Omental fat pad (tissue), 4 donors: Measurements from ENCODE around the gene TLK2. TPM values are rescaled to one million over a fixed set of nuclear protein-coding genes. Genes with fewer than 3 reads are reported as not detected.

Source experiments
- ATAC-seq: fragments of 150-250 bp; one replicate; pipeline ENCODE4 v1.9.1; 2016; ENCODE audit warnings: mild to moderate bottlenecking, moderate library complexity; ENCODE audit not compliant: low FRiP score
- DNase-seq: peaks from one replicate; pipeline ENCODE4 v3.0.0-alpha.2; 2019; ENCODE audit warnings: low spot score
- total RNA-seq, 4 donors: library from RNA; depleted of rRNA; stranded (reverse); fragments of >200 nt; gene quantifications; one replicate each; pipeline ENCODE4 v1.1.0, GENCODE V29; 2016
- TF ChIP-seq, protein P1 (sequence below), 3 donors: fragments of 450-650 bp; IDR thresholded peaks; one replicate each; pipeline ENCODE4 v1.5.1; 2016 to 2017; ENCODE audit warnings: antibody characterized with exemption in 3 of 3, mild to moderate bottlenecking in 3 of 3, moderate library complexity in 2 of 3

TLK2 gene
- total RNA-seq, 4 donors from 2014 or later, result 28.2 to 40.2 (median 35.1) TPM

DNA sequence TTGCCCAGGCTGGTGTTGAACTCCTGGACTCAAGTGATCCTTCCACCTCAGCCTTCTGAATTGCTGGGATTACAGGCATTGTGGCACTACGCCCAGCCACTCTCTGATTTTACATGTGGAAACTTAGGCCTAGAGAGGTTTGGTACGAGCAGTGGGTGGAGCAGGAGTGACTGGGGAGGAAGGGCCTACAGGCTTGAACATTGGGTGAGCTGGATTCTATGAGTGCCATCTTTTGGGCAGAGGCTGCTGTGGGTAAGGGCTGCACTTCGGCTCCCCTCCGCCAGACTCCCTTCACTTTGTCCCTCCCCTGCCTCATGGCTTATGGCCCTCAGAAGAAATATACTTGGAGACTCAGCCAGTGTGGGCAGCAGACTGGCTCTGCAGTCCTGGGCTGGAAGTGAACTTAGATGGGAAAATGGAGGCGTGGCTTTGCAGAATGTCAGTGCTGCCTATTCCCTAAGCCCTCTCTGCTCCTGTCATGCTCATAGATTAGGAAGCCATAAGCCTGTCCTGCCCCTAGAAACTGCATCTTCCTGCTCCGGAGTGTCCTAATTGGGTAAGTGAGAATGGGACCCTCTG lies 139.4 kb downstream of the TLK2 start:
- ATAC-seq, result no peak
- TF ChIP-seq, protein P1, sequence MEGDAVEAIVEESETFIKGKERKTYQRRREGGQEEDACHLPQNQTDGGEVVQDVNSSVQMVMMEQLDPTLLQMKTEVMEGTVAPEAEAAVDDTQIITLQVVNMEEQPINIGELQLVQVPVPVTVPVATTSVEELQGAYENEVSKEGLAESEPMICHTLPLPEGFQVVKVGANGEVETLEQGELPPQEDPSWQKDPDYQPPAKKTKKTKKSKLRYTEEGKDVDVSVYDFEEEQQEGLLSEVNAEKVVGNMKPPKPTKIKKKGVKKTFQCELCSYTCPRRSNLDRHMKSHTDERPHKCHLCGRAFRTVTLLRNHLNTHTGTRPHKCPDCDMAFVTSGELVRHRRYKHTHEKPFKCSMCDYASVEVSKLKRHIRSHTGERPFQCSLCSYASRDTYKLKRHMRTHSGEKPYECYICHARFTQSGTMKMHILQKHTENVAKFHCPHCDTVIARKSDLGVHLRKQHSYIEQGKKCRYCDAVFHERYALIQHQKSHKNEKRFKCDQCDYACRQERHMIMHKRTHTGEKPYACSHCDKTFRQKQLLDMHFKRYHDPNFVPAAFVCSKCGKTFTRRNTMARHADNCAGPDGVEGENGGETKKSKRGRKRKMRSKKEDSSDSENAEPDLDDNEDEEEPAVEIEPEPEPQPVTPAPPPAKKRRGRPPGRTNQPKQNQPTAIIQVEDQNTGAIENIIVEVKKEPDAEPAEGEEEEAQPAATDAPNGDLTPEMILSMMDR (IDR thresholded peaks at IDR 0.05), result no peak
- no peak for DNase-seq

DNA sequence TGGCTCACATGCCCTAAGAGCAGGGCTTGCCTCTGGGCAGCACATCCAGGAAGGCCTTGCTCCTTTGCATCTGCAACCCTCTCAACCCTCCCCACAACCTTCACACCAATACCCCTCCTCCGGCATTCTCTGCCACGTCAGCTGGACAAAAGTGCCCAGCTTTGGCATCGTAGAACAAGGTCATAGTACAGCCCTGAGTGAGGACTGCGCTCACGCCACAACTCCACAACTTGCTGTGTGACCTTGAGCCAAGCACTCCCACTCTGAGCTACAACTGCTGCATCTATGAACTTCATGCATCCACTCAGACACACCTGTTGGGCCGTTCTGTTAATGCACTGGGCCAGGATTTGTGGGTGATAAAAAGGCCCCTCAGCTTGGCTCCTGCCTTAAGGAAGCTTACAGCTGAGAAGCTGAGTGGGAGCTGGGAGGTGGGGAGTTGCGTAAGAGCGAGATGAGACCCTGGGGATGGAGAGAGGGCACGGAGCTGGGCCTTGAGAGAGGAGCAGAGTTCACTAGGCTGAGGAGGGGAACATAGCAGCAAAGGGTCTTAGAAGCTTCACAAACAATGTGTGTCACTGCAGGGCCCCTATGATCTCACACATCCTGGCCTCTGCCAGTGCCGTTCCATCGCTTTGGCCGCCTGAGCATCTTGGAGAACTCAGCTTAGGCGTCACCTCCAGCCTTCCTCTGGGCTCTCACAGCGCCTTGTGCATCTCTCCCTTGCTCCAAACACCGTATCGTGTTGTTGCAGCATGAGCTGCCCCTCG lies 140.2 kb downstream of the TLK2 start:
- no peak for ATAC-seq
- DNase-seq, result no peak
- TF ChIP-seq, protein P1 (IDR thresholded peaks at IDR 0.05), result no peak

DNA sequence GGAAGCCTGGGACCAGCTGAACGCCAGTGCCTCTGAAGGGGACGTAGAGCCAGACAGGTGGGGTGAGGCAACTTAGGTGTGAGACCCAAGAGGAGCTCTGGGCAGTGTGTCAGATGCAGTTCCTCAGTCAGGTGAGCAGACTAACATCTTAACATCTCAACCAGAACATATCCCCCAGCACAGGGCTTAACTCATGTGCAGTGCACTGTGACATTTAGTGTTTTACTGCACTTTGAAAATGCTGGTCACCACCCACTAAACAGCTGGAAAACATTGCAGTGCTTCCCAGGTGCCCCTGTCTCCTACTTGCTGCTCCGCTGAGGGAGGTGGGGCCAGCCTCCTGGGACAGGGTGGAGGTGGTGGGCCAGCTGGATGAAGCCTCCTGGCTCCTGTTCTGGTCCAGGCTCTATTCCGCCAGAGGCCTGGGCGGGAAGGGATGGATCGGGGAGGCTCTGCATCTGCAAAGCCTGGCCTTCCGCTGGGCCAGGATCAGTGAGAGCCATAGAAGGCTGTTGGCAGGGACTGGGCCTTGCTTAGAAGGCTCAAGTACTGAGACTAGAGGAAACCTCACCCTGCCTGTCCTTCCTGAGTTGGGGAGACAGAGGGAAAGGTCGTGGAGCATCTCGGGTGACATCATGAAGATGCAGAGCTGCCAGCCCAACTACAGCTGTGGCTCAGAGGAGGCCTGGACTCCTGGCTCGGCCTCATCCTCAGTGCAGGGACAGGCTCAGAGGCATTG lies 141.0 kb downstream of the TLK2 start:
- TF ChIP-seq, protein P1 (IDR thresholded peaks at IDR 0.05), result no peak
- DNase-seq (no peak), ATAC-seq (no peak)

DNA sequence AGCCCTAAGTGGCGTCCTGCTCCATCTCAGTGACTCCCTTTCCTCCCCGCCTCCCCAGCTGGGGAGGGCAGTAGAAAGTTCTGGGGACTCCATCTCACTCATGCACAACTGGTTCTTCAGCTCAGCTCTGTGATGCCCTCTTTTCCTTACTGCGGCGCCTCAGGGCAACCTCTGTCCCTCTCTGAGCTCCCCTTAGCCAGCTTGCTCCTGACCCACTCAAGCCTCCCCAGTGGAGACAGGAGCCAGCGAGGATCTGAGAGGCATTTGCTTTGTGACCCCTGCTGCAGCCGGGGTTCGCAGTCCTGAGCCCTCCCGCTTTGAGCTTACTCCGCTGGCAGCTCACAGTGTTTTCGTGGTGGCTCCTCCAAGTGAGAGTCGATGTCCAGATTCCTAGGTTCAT lies 142.6 kb downstream of the TLK2 start:
- ATAC-seq (no peak), DNase-seq (no peak)
- TF ChIP-seq, protein P1 (IDR thresholded peaks at IDR 0.05), result no peak

DNA sequence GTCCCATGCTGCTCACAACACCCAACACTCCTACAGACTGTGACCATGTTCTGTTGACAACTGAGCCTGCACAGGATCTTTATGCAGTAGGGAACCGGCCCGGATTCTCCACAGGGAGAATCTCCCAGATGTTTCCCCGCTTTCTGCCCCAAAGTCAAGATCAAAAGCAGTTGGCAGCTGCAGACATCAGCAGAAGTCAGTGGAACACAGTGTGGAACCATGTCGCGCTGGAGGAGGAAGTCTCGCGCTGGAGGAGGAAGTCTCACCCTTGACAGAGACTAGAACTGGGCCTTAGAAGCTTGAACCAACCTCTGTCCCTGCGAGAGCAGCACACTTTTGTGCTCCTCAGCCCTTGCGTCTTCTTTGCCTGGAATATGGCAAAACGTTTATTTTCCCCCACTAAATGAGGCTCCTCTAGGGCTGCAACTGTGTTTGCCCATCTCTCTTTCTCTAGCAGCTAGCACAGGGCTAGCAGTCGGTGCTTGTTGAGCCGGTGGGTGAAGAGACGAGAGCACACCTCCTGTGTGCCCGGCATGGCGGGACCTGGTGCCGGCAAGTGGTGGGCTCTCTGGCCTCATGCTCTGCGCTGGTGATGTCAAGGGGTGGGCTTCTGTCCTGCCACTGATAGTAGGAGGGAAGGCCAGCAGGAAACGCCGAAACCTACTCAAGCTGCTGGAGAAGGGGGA lies 146.7 kb downstream of the TLK2 start:
- ATAC-seq, result no peak
- DNase-seq, result no peak

DNA sequence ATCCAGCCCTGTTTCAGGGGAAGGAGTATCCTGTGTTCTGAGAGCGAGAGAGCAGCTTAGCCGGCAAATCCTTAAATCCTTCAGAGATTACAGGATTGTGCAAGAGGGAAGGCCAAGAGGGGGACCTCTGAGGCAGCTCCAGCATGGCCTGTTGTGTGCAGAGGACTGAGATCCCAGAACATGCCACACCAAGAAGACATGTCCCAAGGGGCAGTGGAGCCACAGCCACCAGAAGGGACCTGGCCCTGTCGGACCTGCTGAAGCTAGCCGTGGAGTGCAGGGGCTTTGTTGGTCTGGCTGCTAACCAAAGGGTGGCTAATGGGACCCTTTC lies 147.2 kb downstream of the TLK2 start:
- ATAC-seq (no peak), DNase-seq (no peak)
- TF ChIP-seq, protein P1 (IDR thresholded peaks at IDR 0.05), result no peak

More for the DNA sequence above, 146.7 kb downstream of the TLK2 start:
- TF ChIP-seq, protein P1 (IDR thresholded peaks at IDR 0.05), result no peak
